ENCODE results near the gene LRRC55.

Gene LRRC55, protein sequence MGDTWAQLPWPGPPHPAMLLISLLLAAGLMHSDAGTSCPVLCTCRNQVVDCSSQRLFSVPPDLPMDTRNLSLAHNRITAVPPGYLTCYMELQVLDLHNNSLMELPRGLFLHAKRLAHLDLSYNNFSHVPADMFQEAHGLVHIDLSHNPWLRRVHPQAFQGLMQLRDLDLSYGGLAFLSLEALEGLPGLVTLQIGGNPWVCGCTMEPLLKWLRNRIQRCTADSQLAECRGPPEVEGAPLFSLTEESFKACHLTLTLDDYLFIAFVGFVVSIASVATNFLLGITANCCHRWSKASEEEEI

DNA sequence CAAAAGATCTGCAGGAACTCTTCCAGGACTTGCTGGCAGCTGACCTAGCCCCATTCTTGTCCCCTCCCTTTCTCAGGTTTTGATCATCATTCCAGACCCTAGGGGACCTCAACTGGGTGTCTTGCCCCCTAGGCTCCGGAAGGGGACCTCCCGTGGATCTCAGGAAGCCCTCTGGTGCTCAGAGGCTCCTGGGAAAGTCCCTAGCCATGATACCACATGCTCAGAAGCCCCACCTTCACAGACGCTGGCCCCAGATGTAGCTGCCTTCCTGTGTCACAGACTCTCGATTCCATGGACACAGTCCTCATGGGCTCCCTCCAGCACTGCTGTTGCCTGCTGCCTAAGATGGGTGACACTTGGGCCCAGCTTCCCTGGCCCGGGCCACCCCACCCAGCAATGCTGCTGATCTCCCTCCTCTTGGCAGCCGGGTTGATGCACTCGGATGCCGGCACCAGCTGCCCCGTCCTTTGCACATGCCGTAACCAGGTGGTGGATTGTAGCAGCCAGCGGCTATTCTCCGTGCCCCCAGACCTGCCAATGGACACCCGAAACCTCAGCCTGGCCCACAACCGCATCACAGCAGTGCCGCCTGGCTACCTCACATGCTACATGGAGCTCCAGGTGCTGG lies at the start of gene LRRC55:
Gene LRRC55, plus strand, starts transcription at position 276 of the 628 bp plus-strand sequence. Its CDS starts 70 bp downstream, at position 346.
- Mint-ChIP-seq H3K4me3 (no peak within 1 kb of the TSS), H3K9me3 (no peaks in the 10 kb centered on the region), H3K27ac (no peak within 1 kb of the TSS), H3K36me3 (no peaks in the 10 kb centered on the region), H3K27me3 (peaks cover 31% of the 10 kb centered on the region), H3K4me1 (no peaks in the 10 kb centered on the region)
- DNase-seq = no peak
- CTCF ChIA-PET = no interaction called here

DNA sequence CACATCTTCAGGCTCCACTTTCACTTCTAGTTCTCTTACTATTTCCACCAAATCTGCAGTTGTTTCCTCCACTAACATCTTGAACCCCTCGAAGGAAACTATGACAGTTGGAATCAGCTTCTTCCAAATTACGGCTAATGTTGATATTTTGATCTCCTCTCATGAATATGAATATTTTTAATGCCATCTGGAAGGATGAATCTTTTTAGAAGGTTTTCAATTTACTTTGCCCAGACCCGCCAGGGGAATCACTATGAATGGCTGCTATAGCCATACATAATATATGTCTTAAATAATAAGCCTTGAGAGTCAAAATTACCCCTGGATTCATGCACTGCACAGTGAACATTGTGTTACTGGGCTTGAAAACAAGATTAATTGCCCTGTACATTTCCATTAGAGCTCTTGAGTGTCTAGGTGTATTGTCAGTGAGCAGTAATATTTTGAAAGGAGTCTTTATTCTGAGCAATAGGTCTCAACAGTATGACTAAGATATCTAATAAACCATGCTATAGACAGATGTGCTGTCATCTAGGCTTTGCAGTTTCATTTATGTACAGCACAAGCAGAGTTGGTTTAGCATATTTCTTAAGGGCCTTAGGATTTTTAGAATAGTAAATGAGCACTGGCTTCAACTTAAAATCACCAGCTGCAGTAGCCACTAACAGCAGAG lies 48.3 kb upstream of the LRRC55 start:
- no peak for DNase-seq
- Mint-ChIP-seq H3K36me3 (no peaks in the 10 kb centered on the region), H3K27me3 (no peaks in the 10 kb centered on the region), H3K27ac (no peak overlapping the region), H3K4me1 (no peaks in the 10 kb centered on the region), H3K9me3 (no peaks in the 10 kb centered on the region), H3K4me3 (no peak overlapping the region)
- CTCF ChIA-PET = interaction anchor here (2.4 kb wide), 1 partner anchor 116 kb away, joined by 9 read pairs; no protein-coding TSS in a partner anchor

DNA sequence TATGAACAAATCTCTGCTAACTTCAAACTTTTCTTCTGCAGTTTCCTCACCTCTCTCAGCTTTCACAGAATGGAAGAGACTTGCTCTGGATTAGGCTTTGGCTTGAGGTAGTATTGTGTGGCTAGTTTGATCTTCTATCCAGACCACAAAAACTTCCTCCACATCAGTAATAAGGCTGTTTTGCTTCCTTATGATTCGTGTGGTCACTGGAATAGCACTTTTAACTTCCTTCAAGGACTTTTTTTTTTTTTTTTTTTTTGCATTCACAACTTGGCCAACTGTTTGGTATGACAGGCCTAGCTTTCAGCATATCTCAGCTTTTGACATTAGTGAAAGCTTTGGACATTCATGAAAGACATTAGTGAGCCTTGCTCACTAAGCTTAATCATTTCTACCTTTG lies 47.5 kb upstream of the LRRC55 start:
- Mint-ChIP-seq H3K36me3 (no peaks in the 10 kb centered on the region), H3K27me3 (no peaks in the 10 kb centered on the region), H3K4me3 (no peak overlapping the region), H3K27ac (no peak overlapping the region), H3K9me3 (no peaks in the 10 kb centered on the region), H3K4me1 (no peaks in the 10 kb centered on the region)
- no peak for DNase-seq
- CTCF ChIA-PET = interaction anchor here (0.7 kb wide), 1 partner anchor 10 kb away, joined by 3 read pairs; no protein-coding TSS in a partner anchor

DNA sequence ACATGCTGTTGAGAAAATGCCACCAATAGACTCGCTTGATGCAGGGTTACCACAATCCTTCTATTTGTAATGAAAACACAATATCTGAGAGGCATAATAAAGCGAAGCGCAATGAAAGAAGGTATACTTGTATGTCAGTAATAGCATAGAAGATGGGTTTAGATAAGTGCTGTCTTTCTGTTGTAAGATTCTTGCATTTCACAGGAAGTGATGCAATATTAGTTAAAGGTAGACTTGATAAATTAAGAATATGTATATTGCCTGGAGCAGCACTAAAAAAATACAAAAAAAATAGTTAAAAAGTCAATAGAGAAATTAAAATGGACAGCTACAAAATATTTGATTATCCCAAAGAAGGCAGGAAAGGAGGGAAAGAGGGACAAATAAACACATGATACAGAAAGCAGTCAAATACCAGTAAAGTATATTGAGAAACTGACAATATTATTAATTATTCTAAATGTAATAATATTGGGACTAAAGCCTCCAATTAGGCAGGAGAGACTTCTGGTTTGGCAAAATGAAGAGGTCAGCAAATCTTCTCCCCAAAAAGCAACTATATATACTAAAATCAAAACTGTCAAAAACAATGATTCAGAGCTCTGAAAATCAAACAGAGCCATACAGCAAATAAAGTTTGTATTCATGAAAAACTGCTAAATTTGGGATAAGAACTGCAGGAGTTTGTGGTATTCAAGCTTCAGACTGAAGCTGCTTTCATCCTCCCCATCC lies 46.6 kb upstream of the LRRC55 start:
- no peak overlapping the region for H3K27ac Mint-ChIP-seq
- DNase-seq = no peak
- CTCF ChIA-PET = interaction anchor here (0.7 kb wide), 1 partner anchor 11 kb away, joined by 3 read pairs; no protein-coding TSS in a partner anchor
- H3K36me3 Mint-ChIP-seq = no peaks in the 10 kb centered on the region
- no peaks in the 10 kb centered on the region for H3K27me3 Mint-ChIP-seq
- H3K4me1 Mint-ChIP-seq = no peaks in the 10 kb centered on the region
- no peaks in the 10 kb centered on the region for H3K9me3 Mint-ChIP-seq
- no peak overlapping the region for H3K4me3 Mint-ChIP-seq

DNA sequence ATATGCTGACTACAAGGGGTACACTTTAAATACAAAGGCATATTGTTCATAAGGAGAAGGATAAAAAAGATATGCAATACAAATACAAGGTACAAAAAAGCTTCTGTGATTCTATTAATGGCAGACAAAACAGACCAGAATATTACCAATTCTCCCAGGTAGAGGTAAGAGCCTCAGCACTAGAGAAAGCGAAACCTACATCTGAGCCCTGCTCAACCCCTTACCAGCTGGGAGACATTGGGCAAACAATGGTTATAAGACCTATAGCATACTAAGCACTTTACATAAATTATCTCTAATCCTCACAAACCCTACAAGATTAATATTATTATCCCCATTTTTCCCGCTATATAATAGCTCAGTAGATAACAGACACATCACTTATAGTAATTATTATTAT lies 41.2 kb upstream of the LRRC55 start:
- no peaks in the 10 kb centered on the region for H3K36me3 Mint-ChIP-seq

DNA sequence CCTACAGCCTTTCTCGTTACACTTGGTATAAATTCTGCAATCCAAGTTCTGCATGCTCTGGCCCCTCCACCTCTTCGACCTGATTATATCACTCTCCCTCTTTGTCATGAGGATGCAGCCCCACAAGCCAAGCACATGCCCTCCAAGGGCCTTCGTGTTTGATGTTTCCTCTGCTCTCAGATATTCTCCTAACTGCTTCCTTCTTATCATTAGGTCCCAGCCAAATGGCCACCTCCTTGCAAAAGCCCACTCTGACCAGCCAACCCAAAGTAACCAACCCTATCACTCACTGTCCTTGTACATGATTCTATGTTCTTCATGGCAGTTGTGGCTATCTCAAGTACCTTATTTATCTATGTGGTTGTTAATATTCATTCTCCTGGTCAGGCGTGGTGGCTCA lies 38.3 kb upstream of the LRRC55 start:
- H3K9me3 Mint-ChIP-seq = no peaks in the 10 kb centered on the region
- H3K36me3 Mint-ChIP-seq = no peaks in the 10 kb centered on the region
- CTCF ChIA-PET = no interaction called here
- no peak overlapping the region for H3K27ac Mint-ChIP-seq
- no peaks in the 10 kb centered on the region for H3K4me1 Mint-ChIP-seq
- DNase-seq = no peak
- H3K27me3 Mint-ChIP-seq = peaks cover 4% of the 10 kb centered on the region
- H3K4me3 Mint-ChIP-seq = no peak overlapping the region

More for the DNA sequence above, 41.2 kb upstream of the LRRC55 start:
- H3K27me3 Mint-ChIP-seq = no peaks in the 10 kb centered on the region
- H3K4me3 Mint-ChIP-seq = no peak overlapping the region
- CTCF ChIA-PET = no interaction called here
- H3K4me1 Mint-ChIP-seq = no peaks in the 10 kb centered on the region
- H3K9me3 Mint-ChIP-seq = no peaks in the 10 kb centered on the region
- DNase-seq = no peak
- no peak overlapping the region for H3K27ac Mint-ChIP-seq

DNA sequence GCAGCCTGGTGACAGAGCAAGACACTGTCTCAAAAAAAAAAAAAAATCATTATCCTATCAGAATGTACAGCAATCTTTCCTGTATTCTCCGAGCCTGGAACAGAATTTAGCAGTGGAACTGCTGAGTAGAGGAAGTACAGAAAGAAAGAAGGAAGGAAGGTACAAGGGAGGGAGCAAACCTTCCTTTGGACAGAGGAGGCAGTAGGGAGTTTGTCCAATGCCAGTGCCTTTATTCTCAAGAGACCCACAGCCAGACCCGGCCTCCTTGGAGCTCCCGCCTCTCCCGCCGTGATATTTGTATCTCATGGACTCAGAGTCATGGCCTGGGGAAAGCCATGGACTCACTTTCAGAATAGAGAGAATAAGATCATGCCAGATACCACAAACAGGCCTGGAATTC lies 37.7 kb upstream of the LRRC55 start:
- Mint-ChIP-seq H3K9me3 (no peaks in the 10 kb centered on the region), H3K4me1 (no peaks in the 10 kb centered on the region), H3K27ac (no peak overlapping the region), H3K4me3 (no peak overlapping the region), H3K36me3 (no peaks in the 10 kb centered on the region), H3K27me3 (peaks cover 4% of the 10 kb centered on the region)
- CTCF ChIA-PET = no interaction called here
- DNase-seq = no peak

DNA sequence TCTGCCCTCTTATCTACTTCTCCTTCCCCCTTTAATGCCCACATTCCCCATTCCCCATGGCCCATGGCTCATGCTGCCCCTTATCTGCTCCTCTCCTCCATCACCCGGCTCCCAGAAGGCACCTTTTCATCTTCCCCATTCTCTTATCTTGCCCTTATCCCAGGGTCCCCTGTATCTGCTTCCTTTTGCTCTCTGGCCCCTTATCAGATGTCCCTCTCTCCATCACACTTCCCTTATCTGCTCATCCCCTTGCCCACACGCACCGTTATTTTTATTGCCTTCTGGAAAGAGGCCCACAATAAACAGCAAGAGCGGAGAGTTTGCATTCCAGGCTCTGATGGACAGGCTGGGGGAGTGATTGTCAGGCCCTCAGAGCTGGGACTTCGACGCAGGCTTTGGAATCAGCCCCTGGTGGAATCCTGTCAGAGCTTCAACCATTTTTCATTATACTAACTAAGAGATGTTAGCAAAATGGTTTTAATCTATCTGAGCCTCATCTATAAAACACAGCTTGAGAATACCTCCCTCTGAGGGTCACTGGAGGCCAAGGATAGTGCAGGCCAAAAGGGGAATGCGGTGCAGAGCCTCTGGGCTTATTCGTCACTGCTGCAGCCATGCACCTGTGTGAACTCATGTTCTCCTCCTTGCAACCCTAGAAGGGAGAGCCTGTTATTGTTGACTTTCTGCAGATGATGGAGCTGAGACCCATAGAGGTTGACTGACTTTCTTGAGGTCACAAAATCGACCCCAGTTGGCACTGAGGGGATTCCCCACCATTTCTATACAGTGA lies 37.0 kb upstream of the LRRC55 start:
- peaks cover 4% of the 10 kb centered on the region for H3K27me3 Mint-ChIP-seq
- H3K27ac Mint-ChIP-seq = no peak overlapping the region
- no peak overlapping the region for H3K4me3 Mint-ChIP-seq
- H3K36me3 Mint-ChIP-seq = no peaks in the 10 kb centered on the region
- CTCF ChIA-PET = no interaction called here
- H3K9me3 Mint-ChIP-seq = no peaks in the 10 kb centered on the region
- H3K4me1 Mint-ChIP-seq = no peaks in the 10 kb centered on the region
- no peak for DNase-seq

DNA sequence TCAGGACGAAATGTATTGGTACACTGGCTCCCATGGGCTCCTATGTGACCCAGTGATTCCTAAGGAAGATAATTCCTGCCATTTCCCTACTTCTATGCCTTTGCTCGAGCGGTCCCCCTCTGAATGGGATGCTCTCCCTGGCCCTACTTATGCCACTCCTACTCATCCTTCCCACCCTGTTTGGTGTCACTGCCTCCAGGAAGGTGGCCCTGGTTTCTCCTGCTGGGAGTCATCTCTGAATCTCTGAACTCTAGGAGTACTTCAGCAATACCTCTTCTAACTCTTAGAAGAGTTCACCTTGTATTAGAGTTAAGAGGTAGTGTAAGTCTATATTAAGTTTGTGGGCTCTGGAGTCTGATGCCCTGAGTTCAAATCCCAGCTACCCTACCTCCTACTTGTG lies 35.5 kb upstream of the LRRC55 start:
- H3K27me3 Mint-ChIP-seq = peaks cover 4% of the 10 kb centered on the region

DNA sequence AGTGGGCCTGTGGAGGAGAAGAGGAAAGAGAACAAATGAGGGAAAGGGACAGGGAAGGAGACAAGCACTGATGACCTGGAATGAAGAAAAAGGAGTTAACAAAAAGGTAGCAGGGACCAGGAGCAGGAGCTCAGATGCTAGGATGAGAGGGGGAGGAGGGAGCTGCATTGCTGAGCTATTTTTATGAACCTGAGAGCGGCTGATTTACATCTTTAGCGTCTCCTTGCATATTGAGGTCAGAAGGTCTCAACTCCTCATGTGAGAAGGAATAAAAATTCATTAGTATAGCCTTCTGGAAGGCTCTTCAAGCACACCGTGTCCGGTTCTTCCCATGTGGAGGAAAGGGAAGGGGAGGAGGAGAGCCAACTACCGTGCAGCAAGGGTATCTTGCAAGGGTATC lies 33.1 kb upstream of the LRRC55 start:
- Mint-ChIP-seq H3K27me3 (peaks cover 4% of the 10 kb centered on the region), H3K4me3 (no peak overlapping the region), H3K27ac (no peak overlapping the region), H3K9me3 (no peaks in the 10 kb centered on the region), H3K4me1 (no peaks in the 10 kb centered on the region), H3K36me3 (no peaks in the 10 kb centered on the region)
- CTCF ChIA-PET = no interaction called here
- no peak for DNase-seq

More for the DNA sequence above, 35.5 kb upstream of the LRRC55 start:
- Mint-ChIP-seq H3K27ac (no peak overlapping the region), H3K36me3 (no peaks in the 10 kb centered on the region), H3K4me3 (no peak overlapping the region), H3K4me1 (no peaks in the 10 kb centered on the region), H3K9me3 (no peaks in the 10 kb centered on the region)
- DNase-seq = no peak
- CTCF ChIA-PET = no interaction called here

DNA sequence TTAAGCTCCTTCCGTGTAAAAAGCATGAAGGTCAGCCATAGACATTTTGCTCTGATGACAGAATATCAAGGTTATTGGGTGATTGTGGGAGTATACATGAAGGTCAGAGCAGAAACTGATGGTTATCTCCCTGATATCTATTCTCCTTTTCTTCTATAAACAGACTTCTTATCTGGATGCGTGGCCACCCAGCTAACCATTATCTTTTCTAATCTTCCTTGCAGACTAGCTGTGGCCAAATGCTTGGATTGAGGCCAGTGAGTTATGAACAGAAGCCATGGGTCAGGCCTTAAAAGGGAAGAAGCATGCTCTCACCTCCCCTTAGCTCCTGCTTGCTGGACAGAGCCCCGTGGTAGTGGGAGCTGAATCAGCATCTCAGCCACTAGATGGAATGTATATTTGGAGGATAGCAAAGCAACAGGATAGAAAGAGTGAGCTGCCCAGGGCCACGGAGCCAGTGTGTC lies 31.3 kb upstream of the LRRC55 start:
- CTCF ChIA-PET = no interaction called here
- H3K4me3 Mint-ChIP-seq = no peak overlapping the region

DNA sequence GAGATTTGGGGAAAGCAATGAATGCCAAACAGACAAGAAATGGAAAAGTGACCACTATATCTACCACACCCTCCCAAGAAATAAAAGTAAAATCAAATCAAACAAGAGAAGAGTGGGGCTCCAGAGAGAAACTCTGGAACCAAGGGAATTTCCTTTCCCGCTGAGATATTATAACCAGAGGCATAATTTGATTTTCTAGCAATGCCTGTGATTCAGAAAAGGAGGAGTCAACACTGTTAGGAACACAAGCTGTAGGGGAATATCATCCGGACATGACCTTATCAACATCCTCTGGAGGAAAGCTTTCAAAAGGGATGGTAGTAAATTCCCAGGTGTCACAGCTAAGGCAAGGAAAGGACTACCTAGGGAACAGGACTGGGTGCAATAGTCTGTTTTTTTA lies 29.6 kb upstream of the LRRC55 start:
- Mint-ChIP-seq H3K27ac (no peak overlapping the region), H3K4me1 (no peaks in the 10 kb centered on the region), H3K4me3 (no peak overlapping the region), H3K9me3 (no peaks in the 10 kb centered on the region), H3K27me3 (peaks cover 5% of the 10 kb centered on the region), H3K36me3 (no peaks in the 10 kb centered on the region)
- CTCF ChIA-PET = no interaction called here
- DNase-seq = no peak

More for the DNA sequence above, 31.3 kb upstream of the LRRC55 start:
- no peaks in the 10 kb centered on the region for H3K9me3 Mint-ChIP-seq
- no peaks in the 10 kb centered on the region for H3K36me3 Mint-ChIP-seq
- DNase-seq = no peak
- H3K27ac Mint-ChIP-seq = no peak overlapping the region
- peaks cover 4% of the 10 kb centered on the region for H3K27me3 Mint-ChIP-seq
- no peaks in the 10 kb centered on the region for H3K4me1 Mint-ChIP-seq

DNA sequence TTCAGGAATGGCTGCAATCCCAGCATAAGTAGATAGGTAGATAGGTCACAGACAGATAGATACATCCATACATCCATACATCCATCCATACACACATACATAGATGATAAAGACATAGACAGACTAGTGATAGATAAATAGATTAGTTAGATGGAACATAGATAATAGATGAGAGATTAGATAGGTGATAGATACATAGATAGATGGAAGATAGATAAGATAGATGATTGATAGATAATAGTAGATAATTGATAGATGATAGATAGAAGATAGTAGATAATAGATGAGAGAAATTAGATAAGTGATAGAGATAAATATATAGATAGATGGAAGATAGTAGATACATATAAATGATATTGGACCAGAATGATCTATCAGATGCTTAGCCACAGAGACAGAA lies 28.3 kb upstream of the LRRC55 start:
- Mint-ChIP-seq H3K27ac (no peak overlapping the region), H3K9me3 (no peaks in the 10 kb centered on the region), H3K27me3 (peaks cover 5% of the 10 kb centered on the region), H3K4me1 (no peaks in the 10 kb centered on the region), H3K36me3 (no peaks in the 10 kb centered on the region), H3K4me3 (no peak overlapping the region)
- no peak for DNase-seq
- CTCF ChIA-PET = no interaction called here

DNA sequence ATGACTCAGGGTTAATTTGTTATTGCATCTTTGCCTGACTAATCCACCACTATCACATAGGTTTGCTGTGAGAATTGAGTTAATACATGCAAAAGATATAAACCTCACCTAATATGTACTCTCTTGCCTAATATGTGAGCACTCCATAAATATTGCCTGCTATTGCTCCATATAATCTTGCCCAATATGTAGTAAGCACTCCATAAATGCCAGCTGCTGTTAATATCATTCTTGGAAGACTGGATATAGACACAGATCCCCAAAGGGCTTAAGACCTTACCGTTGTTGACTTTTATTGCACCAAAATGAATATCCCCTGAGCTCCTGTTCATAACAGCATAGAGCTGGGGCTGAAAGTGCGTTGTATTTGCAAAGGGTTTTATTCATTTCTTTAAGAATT lies 27.0 kb upstream of the LRRC55 start:
- Mint-ChIP-seq H3K4me3 (no peak overlapping the region), H3K4me1 (no peaks in the 10 kb centered on the region), H3K27me3 (peaks cover 5% of the 10 kb centered on the region), H3K9me3 (no peaks in the 10 kb centered on the region), H3K27ac (no peak overlapping the region), H3K36me3 (no peaks in the 10 kb centered on the region)
- CTCF ChIA-PET = no interaction called here
- no peak for DNase-seq
